GM21737 (cell line): Measurements from ENCODE around the gene LEMD1.
"Not testable (repeated sequence)": the region's sequence is repeated elsewhere in the genome, so short reads cannot be mapped to it uniquely, and the experiment has no call there.

Experiments
- ATAC-seq: cut with Tn5 transposase; IDR thresholded peaks from one replicate; pipeline ENCODE4 v1.9.1; 2021; ENCODE audit warnings: mild to moderate bottlenecking, moderate library complexity; ENCODE audit not compliant: unreplicated experiment

LEMD1 gene

DNA sequence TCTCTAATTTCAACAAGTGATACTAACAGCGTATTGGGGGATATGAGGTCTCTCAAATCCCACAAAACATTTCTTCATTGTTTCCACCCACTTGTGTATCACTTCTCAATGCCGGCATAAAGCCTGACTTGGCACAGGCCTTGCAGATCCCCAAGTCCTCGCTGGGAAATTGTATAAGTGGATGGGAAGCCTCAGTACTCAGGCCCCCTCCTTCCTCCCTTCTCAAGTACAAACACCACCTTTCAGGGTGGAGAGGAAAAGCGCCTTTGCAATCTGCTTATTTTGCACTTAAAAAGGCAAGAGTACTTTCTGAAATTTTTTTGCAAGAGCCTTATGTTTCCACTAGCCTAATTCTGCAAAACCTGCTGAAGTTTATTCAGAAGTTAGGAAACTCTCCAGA is 39.3 kb downstream of the LEMD1 start:
- no peak for ATAC-seq

DNA sequence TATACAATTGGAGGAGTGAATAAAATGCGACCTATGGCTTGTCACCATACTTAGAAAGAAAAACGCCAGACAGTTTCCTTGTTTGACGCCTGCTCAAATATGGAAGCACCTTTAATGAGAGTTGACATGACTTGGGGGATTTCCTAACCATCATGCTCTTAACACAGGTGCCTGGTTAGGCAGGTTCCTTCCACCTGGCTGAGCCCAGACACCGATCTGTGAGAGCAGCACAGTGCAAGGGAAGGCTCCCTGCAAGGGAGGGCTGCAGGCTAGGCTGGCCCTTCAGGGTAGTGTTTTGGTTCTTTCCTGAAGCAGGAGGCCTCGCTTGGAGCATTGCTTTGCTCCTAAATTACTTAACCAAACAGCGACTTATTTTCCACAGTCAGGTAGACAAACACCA is 40.6 kb downstream of the LEMD1 start:
- no peak for ATAC-seq

DNA sequence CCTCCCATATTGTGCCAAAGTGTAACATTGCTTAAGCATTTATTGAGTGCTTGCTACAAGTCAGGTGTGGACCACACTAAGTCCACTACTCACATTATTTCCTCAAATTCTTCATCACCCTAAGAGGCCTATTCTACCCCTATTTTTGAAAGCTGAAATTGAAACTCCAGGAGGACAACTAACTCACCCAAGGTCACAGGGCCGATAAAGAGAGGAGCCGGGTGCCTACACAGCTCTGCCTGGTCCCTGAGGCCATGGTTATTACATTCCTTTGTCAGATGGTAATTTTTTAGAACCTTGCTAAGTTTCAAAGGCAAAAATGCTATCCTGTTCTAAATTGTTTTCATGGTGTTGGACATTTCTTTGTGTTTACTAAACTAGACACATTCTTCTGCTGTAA is 41.0 kb downstream of the LEMD1 start:
- ATAC-seq = no peak

DNA sequence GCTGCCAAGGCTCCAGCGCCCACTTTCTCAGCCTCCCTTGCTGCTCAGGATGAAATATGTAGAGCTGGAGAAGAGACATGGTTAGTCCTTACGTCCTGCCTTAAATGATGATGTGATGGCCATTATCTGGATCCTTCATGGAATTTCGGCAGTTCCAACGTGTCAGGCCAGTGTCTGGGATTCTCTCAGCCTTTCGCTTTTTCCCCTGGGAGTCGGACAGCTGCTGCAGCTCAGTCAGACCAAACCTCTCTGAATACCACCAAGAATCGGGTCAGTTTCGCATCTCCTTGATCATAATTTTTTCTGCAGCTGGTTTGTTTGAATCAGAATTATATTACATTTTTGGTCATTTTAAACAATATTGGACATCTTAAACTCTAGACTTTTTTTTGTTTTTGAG is 42.8 kb downstream of the LEMD1 start:
- no peak for ATAC-seq

DNA sequence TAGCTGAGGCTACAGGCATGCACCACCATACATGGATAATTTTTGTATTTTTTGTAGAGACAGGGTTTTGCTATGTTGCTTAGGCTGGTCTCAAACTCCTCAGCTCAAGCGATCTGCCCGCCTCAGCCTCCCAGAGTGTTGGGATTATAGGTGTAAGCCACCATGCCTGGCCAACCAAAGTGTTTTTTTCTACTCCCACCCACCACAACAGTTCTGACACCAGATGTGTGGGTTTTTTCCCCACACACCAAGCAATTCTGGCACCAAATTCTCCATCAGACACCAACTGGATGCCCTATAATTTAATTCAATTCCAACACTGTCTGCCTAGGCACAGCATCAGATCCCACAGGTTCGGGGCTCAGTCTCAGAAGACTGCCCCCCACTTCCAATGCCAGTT is 44.5 kb downstream of the LEMD1 start:
- ATAC-seq = no peak

DNA sequence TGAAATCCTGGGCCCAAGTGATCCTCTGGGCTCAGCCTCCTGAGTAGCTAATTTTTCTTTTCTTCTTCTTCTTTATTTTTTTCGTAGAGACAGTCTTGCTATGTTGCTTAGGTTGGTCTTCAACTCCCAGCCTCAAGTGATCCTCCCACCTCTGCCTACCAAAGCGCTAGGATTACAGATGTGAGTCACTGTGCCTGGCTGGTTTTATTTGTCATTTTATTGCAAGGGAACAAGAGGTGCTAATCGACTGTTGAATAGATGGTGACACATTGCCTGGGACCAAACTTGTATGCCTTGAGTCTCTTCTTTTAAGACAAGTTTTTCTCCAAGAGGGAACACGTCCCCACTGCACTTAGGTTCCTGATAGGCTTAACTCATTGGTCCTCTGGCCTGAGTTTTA is 45.1 kb downstream of the LEMD1 start:
- no peak for ATAC-seq

DNA sequence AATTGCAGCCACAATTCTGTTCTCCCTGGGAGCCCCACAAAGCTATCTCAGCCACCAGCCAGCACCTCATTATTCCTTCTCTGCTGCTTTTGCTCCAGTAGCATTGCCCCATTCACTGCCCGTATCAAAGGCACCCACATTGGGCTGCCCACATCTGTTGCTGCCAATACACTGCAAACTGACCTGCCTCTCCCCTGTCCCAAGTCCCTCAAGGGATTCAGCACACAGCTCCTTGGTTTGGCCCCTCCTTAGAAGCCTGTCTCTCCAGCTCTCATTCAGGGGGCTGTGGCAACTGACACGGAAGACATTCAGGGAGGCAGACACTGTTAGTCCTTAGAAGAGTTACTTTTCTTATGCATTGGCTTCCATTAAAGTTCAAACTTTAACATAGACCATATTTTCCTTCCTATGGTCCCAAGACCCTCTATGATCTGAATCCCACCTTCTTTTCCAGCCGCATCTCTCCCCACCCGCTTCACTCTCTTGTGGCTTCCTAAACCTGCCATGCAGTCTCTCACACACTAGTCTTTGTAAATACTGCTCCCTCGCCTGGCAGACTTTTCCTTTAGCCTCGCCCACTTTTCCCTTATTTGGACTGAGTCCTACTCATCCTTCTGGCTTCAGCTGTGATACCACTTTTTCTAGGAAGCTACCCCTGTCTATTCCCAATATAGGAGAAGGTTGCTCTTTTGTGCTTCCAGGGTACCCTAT is 45.9 kb downstream of the LEMD1 start:
- no peak for ATAC-seq

DNA sequence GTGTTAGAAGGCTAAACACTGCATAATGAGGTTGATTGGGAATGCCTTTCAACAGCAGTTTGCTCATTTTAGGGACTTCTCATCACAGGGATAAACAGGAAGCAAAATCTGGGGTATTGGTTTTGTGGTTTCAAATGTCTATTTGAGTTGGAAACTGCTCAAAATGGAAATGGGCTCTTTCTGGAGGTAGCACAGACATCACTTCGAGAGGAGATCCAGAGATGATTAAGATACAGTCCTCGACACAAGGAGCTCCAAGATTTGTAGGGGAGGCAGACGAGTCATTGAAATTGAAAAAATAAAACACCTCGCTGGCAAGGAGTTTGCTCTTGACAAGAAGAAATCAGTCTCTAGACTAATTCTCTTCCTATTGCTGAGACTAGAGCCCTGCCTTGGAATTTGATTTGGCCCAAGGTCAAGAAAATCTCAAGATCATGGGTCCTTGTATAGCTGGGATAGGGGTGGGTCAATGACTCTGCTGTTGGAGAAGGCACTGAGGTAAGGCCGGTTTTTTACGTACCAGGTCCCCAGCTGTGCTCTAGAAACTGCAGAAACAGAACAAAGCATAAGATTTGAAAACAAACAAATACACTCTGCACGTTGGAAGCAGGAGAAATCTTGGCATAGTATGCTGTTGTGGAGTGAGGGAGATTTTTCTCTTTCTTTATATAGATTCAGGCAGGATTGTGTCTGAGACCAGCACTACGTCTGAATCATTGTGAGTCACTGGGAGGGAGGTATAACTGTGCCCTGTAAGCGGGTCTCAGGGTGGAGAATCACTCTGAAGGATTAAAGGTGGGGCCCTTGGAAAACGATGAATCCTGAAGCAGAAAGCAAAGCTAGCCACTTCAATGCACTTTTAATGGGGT is 47.4 kb downstream of the LEMD1 start:
- ATAC-seq = no peak

DNA sequence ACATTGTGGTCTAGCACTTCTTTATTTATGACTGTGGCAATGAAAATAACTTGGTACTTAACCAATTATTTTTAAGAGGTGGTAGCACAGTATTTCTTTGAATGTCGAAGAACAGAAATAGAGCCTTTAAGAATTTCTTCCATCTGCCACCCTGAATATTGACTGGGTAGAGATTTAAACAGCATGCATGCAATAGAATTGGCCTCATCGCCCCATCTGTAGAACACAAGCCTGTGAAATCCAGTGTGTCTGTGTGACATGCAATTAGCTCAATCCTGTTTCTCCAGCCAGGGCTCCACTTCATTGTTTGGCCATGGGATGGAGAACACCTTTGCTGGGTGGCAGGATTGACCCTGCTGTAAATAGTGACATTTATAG is 48.1 kb downstream of the LEMD1 start:
- ATAC-seq = no peak

DNA sequence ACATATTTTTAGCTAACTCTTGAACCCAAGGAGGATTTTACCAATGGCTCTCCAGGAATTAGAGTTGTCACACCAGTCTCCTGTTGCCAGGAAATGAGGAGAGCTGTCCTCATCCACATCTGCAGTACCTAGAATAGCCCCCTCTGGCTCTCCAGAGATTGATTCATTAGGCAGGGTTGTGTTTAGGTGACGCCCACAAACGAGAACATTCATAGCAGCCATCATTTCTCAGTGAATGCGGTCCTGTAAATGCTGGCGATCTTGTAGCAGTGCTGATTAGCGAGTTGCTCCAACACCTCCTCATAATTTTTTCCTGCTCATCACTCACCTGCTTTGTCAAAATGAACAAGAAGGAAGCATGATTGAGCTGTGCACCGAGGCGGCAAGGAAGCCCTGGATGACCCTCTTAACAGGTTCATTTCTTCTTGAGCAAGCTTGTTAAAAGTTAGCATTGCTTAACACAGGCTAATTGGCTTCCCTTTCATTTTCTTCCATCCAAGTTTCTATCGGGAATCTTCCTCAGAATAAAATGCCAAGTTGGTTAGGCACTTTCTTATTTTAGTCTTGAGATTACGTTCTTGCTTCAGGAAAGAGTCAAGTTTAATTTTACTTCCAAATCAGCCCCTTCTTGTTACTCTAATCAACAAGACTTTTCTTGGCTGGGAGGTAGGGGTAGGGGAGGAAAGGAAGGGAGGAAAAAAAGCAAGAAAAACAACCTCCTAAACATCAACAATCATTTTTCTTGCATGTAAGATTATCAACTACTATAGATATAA is 48.6 kb downstream of the LEMD1 start:
- no peak for ATAC-seq

DNA sequence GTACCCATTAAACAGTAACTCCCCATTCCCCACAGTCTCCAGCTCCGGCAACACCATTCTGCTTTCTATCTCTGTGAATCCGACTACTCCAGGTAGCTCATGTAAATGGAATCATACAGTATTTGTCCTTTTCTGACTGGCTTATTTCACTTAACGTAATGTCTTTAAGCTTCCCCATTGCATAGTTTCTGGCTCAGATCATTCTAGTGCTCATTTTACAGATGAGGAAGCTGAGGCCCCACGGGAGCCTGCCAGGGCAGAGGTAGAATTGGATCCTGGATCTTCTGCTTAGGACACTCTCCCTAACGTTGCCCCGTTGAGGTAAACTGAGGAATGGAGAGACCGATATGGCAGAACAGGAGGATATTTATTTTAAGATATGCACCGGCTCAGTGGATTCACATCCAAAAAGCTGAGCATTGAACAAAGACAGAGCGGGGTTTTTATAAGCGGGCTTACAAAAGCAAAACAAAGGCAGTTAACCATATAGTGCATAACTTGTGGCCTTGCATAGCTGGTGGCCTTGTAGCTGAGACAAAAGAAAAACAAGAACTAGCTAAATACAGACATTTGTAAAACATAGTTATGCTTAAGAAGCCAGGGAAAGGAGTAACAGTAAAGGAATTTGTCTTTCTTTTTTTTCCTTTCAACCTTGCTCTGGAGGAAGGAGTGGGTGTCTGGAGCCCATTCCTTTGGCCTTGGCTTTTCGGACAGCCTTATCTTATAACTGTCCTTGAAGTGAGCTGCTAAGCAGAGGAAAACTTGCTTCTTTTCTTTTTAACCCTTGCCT is 49.8 kb downstream of the LEMD1 start:
- ATAC-seq = no peak

DNA sequence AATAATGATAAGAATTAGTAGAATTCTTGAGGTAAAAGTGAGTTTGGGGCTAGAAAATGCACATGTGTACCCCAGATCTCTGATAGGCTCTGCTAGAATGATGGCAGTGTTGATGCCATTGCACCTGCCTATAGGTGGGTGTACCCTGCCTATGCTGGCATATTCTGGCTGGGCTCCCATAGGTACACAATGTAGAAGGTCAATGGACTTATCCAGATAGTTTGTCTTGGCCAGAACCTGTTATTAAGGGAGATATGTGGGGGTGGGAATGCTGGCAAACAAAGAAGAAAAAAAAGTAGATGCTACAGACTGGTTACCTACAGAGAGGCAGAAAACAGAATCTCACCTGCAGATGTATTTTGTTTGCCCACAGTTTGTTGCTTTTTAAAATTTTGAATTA is 51.1 kb downstream of the LEMD1 start:
- ATAC-seq = no peak

DNA sequence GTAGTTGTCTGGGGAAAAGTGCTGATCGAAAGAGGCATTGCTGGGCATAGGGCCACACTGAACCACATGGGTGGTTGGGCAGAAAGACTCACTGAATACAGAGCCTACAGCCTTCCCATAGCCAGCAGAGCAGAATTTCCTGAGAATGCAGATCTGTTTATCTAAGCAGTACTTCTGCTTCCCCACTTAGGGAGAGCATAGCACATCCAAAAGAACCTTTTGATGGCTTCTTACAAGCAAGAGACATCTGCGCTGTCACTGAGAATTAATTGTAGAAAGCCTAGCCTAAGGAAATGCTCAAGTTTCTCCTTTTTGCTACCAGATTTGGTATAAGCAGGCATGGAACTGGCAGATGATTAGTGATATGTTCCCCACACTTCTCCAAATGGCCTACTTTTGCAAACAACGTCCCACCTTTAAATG is 52.1 kb downstream of the LEMD1 start:
- no peak for ATAC-seq

DNA sequence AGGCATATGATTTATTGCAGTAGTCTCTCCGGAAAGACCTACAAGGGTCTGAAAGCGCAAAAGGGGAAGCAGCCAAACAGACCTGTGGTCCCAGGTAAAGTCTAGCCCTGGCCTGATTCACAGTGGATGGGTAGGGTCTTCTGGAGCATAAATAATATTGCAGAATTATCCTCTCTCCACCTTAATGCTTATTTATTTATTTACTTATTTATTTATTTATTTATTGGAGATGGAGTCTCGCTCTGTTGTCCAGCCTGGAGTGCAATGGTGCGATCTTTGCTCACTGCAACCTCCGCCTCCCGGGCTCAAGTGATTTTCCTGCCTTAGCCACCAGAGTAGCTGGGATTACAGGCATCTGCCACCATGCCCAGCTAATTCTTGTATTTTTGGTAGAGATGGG is 53.4 kb downstream of the LEMD1 start:
- ATAC-seq = no peak

DNA sequence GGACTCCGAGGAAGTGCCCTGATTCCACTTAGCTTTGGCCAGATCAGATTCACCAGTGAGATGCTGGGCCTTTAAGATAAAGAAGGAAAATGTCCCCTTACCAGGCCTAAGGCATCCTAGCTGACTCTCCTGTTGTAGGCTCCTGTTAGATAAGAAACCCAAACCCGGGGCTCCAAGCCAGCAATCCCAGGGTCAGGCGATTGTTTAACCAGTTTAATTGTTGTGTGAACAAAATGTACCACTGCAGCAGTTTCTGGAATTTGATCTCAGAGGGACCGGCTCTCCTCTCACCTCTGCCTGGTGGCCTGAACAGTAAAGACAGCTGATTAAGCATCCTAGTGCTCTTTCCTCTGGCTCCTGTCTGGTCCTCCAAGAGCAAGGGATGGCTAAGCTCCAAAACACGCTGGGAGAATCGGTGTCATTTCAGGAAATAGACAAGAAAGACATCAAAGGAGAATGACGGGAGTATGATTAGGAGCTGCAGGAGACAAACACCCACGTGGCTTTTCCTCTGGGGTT is 55.9 kb downstream of the LEMD1 start:
- ATAC-seq = no peak

DNA sequence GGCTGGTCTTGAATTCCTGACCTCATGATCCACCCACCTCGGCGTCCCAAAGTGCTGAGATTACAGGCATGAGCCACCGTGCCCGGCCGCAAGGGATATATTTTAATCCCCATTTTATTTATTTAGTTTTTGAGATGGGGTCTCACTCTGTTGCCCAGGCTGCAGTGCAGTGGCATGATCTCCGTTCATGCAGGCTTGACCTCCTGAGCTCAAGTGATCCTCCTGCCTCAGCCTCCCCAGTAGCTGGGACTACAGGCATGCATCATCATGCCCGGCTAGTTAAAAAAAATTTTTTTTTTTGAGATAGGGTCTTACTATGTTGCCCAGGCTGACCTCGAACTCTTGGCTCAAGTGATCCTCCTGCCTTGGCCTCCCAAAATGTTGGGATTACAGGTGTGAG is 56.8 kb downstream of the LEMD1 start:
- ATAC-seq = not testable (repeated sequence)

DNA sequence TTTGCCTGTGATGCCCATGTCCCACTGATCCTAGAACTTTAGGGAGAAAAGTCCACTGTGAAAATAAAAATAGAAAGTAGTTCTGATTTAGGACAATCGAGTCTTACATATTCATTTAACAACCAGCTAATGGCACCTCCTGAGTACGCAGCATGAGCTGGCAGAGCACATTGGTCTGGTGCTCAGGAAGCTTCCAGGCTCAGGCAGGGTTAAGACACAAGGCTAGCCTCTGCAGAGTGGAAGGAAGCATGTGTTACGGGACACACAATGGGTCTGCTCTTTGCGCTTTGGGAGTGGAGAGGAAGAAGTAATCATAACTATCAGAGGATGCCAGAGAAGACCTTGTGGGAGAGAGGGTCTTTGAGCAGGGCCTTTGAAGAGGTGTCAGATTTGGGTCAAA is 61.0 kb downstream of the LEMD1 start:
- ATAC-seq = no peak

DNA sequence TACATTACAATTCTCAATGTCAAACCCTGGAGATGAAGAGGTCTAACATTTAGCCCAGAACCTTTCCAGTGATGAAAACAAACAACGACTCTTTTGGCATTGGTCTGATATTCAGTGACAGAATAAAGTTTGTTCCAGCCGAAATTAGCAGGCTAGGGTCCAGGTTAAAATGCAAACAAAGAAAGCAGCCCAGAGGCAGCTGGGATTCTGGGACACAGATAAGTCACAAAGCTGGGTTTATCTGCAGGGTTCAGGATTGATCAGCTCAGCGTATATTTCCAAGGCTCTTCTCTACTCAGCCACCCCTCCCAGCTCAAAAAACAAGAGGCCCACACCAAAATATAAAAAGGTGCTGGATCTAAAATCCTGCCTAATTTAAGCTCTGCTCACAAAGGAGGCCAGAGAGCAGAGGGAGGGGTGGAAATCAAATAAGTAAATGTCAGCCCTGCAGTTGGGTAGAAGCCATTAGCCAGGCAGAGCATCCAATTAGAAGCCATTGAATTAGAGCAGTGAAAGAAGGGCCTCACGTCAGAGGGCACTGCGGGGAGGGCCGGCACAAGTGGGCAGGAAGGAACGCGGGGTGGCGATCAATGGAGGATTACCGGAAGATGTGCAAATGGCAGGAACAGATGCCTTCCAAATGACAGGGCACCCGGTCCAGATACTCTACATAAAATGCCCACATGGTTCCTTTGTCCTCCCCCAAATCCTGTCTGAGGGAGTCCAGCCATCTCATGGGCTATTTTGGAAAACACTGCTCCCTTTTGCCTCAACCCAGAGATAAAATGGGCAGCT is 61.9 kb downstream of the LEMD1 start:
- ATAC-seq = no peak

DNA sequence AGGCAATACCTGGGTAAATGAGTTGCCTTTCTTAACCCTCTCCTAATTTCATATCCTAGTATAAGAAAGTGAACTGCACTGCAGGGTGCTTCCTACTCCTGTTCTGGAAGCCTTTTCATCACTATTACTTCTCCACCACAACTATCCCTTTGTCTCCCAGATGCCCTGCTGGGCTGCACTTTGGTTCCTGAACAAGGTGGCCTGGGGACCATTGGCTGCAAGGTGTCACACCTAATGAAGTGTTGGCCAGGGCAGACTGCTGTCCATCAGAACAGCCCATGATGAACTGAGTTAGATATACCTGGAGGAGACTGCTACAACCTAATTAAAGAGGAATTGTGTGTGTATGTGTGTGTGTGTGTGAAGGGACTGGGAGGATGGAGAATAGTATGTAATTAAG is 63.3 kb downstream of the LEMD1 start:
- no peak for ATAC-seq

DNA sequence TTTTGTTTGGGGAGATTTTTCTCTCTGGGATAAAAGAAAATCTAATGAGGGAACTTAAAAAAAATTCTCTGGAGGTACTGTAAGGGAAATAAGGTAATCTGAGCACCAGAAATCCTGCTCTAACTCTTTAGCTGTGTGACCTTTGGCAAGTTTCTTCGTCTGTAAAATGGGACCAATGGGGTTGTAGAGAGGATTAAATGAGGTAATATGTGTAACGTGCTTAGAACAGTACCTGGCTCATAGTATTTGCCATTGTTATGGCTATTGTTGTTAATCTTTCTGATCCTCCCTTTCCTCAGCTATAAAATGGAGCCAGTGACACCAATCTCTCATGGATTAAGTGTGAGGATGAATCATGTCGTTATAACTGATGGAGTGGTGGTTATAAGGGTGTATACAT is 64.3 kb downstream of the LEMD1 start:
- ATAC-seq = no peak
